Naive B cell (primary cell): ENCODE data around the gene TAAR5. TPM values are rescaled to one million over a fixed set of nuclear protein-coding genes. Genes with fewer than 3 reads are reported as not detected.
"Not testable (repeated sequence)": the region's sequence is repeated elsewhere in the genome, so short reads cannot be mapped to it uniquely, and the experiment has no call there.

ENCODE experiments used
- ATAC-seq, 2 donors: fragments of 150-1000 bp; cut with Tn5 transposase; 2 replicates each; pipeline ENCODE4 v1.10.0; 2021; ENCODE audit warnings: low read depth in 2 of 2, mild to moderate bottlenecking in 2 of 2, moderate library complexity in 2 of 2
- DNase-seq: peaks from one replicate; pipeline ENCODE4 v3.0.0; 2022
- H3K27ac Mint-ChIP-seq, 6 donors: one replicate each; pipeline ENCODE4 v1.8.0; 2020 to 2022; ENCODE audit warnings: mild to moderate bottlenecking in 6 of 6, mixed read lengths in 6 of 6, moderate library complexity in 5 of 6, inconsistent platforms in 2 of 6
- H3K27me3 Mint-ChIP-seq, 3 donors: one replicate each; pipeline ENCODE4 v1.8.0; 2021 to 2022; ENCODE audit warnings: mixed read lengths in 3 of 3, mild to moderate bottlenecking in 1 of 3
- H3K36me3 Mint-ChIP-seq, 2 donors: one replicate each; pipeline ENCODE4 v1.8.0; 2020 to 2022; ENCODE audit warnings: mixed read lengths in 2 of 2, inconsistent platforms in 1 of 2, mild to moderate bottlenecking in 1 of 2
- H3K4me1 Mint-ChIP-seq, 3 donors: one replicate each; pipeline ENCODE4 v1.8.0; 2020 to 2022; ENCODE audit warnings: mixed read lengths in 3 of 3, inconsistent platforms in 1 of 3, mild to moderate bottlenecking in 1 of 3, moderate library complexity in 1 of 3
- H3K4me3 Mint-ChIP-seq, 8 donors: one replicate each; pipeline ENCODE4 v1.8.0; 2020 to 2022; ENCODE audit warnings: mild to moderate bottlenecking in 8 of 8, mixed read lengths in 8 of 8, moderate library complexity in 8 of 8, inconsistent platforms in 2 of 8
- H3K9me3 Mint-ChIP-seq, 7 donors: one replicate each; pipeline ENCODE4 v1.8.0; 2020 to 2022; ENCODE audit warnings: mixed read lengths in 7 of 7, mild to moderate bottlenecking in 5 of 7, inconsistent platforms in 2 of 7, moderate library complexity in 1 of 7
- polyA plus RNA-seq, 6 donors: library from polyadenylated mRNA; unstranded; fragments of 300-500 nt; fragmentation: Illumina TruSeq; gene quantifications; one replicate each; pipeline ENCODE4 v1.2.3, GENCODE V29; 2021; ENCODE audit warnings: low read depth in 6 of 6

Gene TAAR5
- polyA plus RNA-seq, 6 donors from 2014 or later, result not detected

GRCh38 chr6:132607544-132608233, 18.1 kb upstream of the TAAR5 start:
- DNase-seq (no peak), ATAC-seq (no peak)

GRCh38 chr6:132604635-132605152, 15.2 kb upstream of the TAAR5 start:
- H3K4me3 Mint-ChIP-seq, result peak overlapping the region in 1 of 8 donors; percentile 6
- H3K36me3 Mint-ChIP-seq, result no peaks in the 10 kb centered on the region
- H3K4me1 Mint-ChIP-seq, result no peaks in the 10 kb centered on the region
- H3K9me3 Mint-ChIP-seq, result peaks cover 0 to 6% (median 0%) of the 10 kb centered on the region in 7 donors
- DNase-seq, result no peak
- ATAC-seq, result no peak
- peaks cover 3 to 17% (median 6%) of the 10 kb centered on the region in 3 donors for H3K27me3 Mint-ChIP-seq
- no peak overlapping the region for H3K27ac Mint-ChIP-seq

More at GRCh38 chr6:132607544-132608233, 18.1 kb upstream of the TAAR5 start:
- Mint-ChIP-seq H3K4me1 (peaks cover 0 to 6% (median 0%) of the 10 kb centered on the region in 3 donors), H3K4me3 (no peak overlapping the region), H3K27ac (no peak overlapping the region), H3K36me3 (no peaks in the 10 kb centered on the region), H3K9me3 (peaks cover 0 to 6% (median 0%) of the 10 kb centered on the region in 7 donors), H3K27me3 (peaks cover 0 to 10% (median 0%) of the 10 kb centered on the region in 3 donors)

- H3K9me3 Mint-ChIP-seq, DNase-seq, H3K27ac Mint-ChIP-seq, H3K36me3 Mint-ChIP-seq, H3K4me3 Mint-ChIP-seq, H3K4me1 Mint-ChIP-seq, ATAC-seq: not testable (repeated sequence)
- peaks cover 9 to 20% (median 14%) of the 10 kb centered on the region in 3 donors for H3K27me3 Mint-ChIP-seq
Measured at GRCh38 chr6:132600900-132601299, 11.4 kb upstream of the TAAR5 start.

GRCh38 chr6:132598473-132598872, 8.9 kb upstream of the TAAR5 start:
- DNase-seq (no peak), ATAC-seq (peak in 1 of 2 donors; percentile 27)
- no peak overlapping the region for H3K4me3 Mint-ChIP-seq
- H3K36me3 Mint-ChIP-seq, result peaks cover 0 to 6% of the 10 kb centered on the region in 2 donors
- H3K27ac Mint-ChIP-seq, result no peak overlapping the region
- no peaks in the 10 kb centered on the region for H3K4me1 Mint-ChIP-seq
- H3K9me3 Mint-ChIP-seq, result no peaks in the 10 kb centered on the region
- H3K27me3 Mint-ChIP-seq, result peaks cover 9 to 22% (median 13%) of the 10 kb centered on the region in 3 donors

GRCh38 chr6:132596201-132596600, 6.7 kb upstream of the TAAR5 start:
- Mint-ChIP-seq H3K9me3 (no peaks in the 10 kb centered on the region), H3K4me1 (peaks cover 3 to 6% (median 6%) of the 10 kb centered on the region in 3 donors), H3K27ac (no peak overlapping the region), H3K27me3 (peaks cover 10 to 22% (median 13%) of the 10 kb centered on the region in 3 donors), H3K4me3 (no peak overlapping the region), H3K36me3 (peaks cover 0 to 6% of the 10 kb centered on the region in 2 donors)
- ATAC-seq (no peak), DNase-seq (no peak)

- peak overlapping the region in 1 of 6 donors; percentile 50 for H3K27ac Mint-ChIP-seq
- DNase-seq (no peak), ATAC-seq (peak in 1 of 2 donors; percentile 14)
- no peak overlapping the region for H3K4me3 Mint-ChIP-seq
- H3K27me3 Mint-ChIP-seq, result peaks cover 5 to 19% (median 11%) of the 10 kb centered on the region in 3 donors
- H3K9me3 Mint-ChIP-seq, result no peaks in the 10 kb centered on the region
- H3K4me1 Mint-ChIP-seq, result peaks cover 3 to 6% (median 6%) of the 10 kb centered on the region in 3 donors
- no peaks in the 10 kb centered on the region for H3K36me3 Mint-ChIP-seq
Measured at GRCh38 chr6:132592855-132593254, 3.3 kb upstream of the TAAR5 start.

- no peak overlapping the region for H3K4me3 Mint-ChIP-seq
- H3K4me1 Mint-ChIP-seq, result peaks cover 3 to 6% (median 6%) of the 10 kb centered on the region in 3 donors
- DNase-seq (no peak), ATAC-seq (no peak)
- peaks cover 0 to 5% (median 0%) of the 10 kb centered on the region in 7 donors for H3K9me3 Mint-ChIP-seq
- no peaks in the 10 kb centered on the region for H3K36me3 Mint-ChIP-seq
- H3K27me3 Mint-ChIP-seq, result peaks cover 15 to 30% (median 16%) of the 10 kb centered on the region in 3 donors
- no peak overlapping the region for H3K27ac Mint-ChIP-seq
Measured at GRCh38 chr6:132590362-132590761, 821 bp upstream of the TAAR5 start.

GRCh38 chr6:132587424-132587823, 2.1 kb downstream of the TAAR5 start:
- H3K27ac Mint-ChIP-seq, result no peak overlapping the region
- H3K4me1 Mint-ChIP-seq, result no peaks in the 10 kb centered on the region
- no peak overlapping the region for H3K4me3 Mint-ChIP-seq
- H3K27me3 Mint-ChIP-seq, result peaks cover 15 to 40% (median 28%) of the 10 kb centered on the region in 3 donors
- peaks cover 0 to 5% (median 0%) of the 10 kb centered on the region in 7 donors for H3K9me3 Mint-ChIP-seq
- no peaks in the 10 kb centered on the region for H3K36me3 Mint-ChIP-seq
- ATAC-seq (no peak), DNase-seq (no peak)

- peaks cover 10 to 56% (median 39%) of the 10 kb centered on the region in 3 donors for H3K27me3 Mint-ChIP-seq
- no peak for ATAC-seq
- no peaks in the 10 kb centered on the region for H3K36me3 Mint-ChIP-seq
- H3K9me3 Mint-ChIP-seq, result peaks cover 0 to 5% (median 2%) of the 10 kb centered on the region in 7 donors
- DNase-seq, result no peak
- H3K4me1 Mint-ChIP-seq, result no peaks in the 10 kb centered on the region
- no peak overlapping the region for H3K4me3 Mint-ChIP-seq
- no peak overlapping the region for H3K27ac Mint-ChIP-seq
Measured at GRCh38 chr6:132584698-132585097, 4.8 kb downstream of the TAAR5 start.

GRCh38 chr6:132571774-132572173, 17.8 kb downstream of the TAAR5 start:
- Mint-ChIP-seq H3K4me3 (no peak overlapping the region), H3K36me3 (no peaks in the 10 kb centered on the region), H3K27ac (no peak overlapping the region), H3K4me1 (no peaks in the 10 kb centered on the region), H3K9me3 (peaks cover 0 to 2% (median 0%) of the 10 kb centered on the region in 7 donors), H3K27me3 (peaks cover 18 to 40% (median 36%) of the 10 kb centered on the region in 3 donors)
- ATAC-seq (no peak), DNase-seq (no peak)

GRCh38 chr6:132570221-132570777, 19.2 kb downstream of the TAAR5 start, which contains the start of gene TAAR6:
TSS of gene TAAR6 (plus strand) at chr6:132570322. CDS start at chr6:132570322, 0 bp downstream.
- Mint-ChIP-seq H3K27ac (no peak within 1 kb of the TSS), H3K27me3 (peaks cover 16 to 40% (median 36%) of the 10 kb centered on the region in 3 donors), H3K36me3 (no peaks in the 10 kb centered on the region), H3K4me1 (no peaks in the 10 kb centered on the region), H3K9me3 (no peaks in the 10 kb centered on the region), H3K4me3 (no peak within 1 kb of the TSS)
- no peak for ATAC-seq
- no peak for DNase-seq

- peaks cover 11 to 45% (median 33%) of the 10 kb centered on the region in 3 donors for H3K27me3 Mint-ChIP-seq
- H3K27ac Mint-ChIP-seq, result no peak overlapping the region
- H3K9me3 Mint-ChIP-seq, result no peaks in the 10 kb centered on the region
- ATAC-seq, result no peak
- H3K36me3 Mint-ChIP-seq, result no peaks in the 10 kb centered on the region
- no peak for DNase-seq
- H3K4me3 Mint-ChIP-seq, result no peak overlapping the region
- H3K4me1 Mint-ChIP-seq, result no peaks in the 10 kb centered on the region
Measured at GRCh38 chr6:132569170-132569569, 20.4 kb downstream of the TAAR5 start.

- Mint-ChIP-seq H3K27ac (no peak overlapping the region), H3K9me3 (no peaks in the 10 kb centered on the region), H3K36me3 (no peaks in the 10 kb centered on the region), H3K4me3 (no peak overlapping the region), H3K4me1 (no peaks in the 10 kb centered on the region), H3K27me3 (peaks cover 9 to 40% (median 27%) of the 10 kb centered on the region in 3 donors)
- ATAC-seq, result no peak
- no peak for DNase-seq
Measured at GRCh38 chr6:132568611-132569010, 20.9 kb downstream of the TAAR5 start.

- H3K27me3 Mint-ChIP-seq, result peaks cover 11 to 39% (median 23%) of the 10 kb centered on the region in 3 donors
- no peaks in the 10 kb centered on the region for H3K4me1 Mint-ChIP-seq
- no peak overlapping the region for H3K27ac Mint-ChIP-seq
- H3K9me3 Mint-ChIP-seq, result no peaks in the 10 kb centered on the region
- ATAC-seq, result no peak
- no peak for DNase-seq
- no peaks in the 10 kb centered on the region for H3K36me3 Mint-ChIP-seq
- no peak overlapping the region for H3K4me3 Mint-ChIP-seq
Measured at GRCh38 chr6:132567566-132567965, 22.0 kb downstream of the TAAR5 start.
